Endothelial cell of umbilical vein (primary cell): ENCODE measurements around the gene TMEM203.

Experiments
- CTCF ChIP-seq, 2 donors: IDR thresholded peaks; 1 replicate in 1 of 2; 2 replicates in 1 of 2; pipeline ENCODE4 v1.5.1; 2011; ENCODE audit warnings: low read length in 2 of 2, mild to moderate bottlenecking in 2 of 2, moderate library complexity in 2 of 2, control low read depth in 1 of 2, inconsistent platforms in 1 of 2, low read depth in 1 of 2; ENCODE audit not compliant: insufficient read depth in 1 of 2; ENCODE audit errors: extremely low read depth in 1 of 2
- EZH2 ChIP-seq: IDR thresholded peaks from 2 replicates; pipeline ENCODE4 v1.6.1; 2012; ENCODE audit warnings: borderline replicate concordance, low read depth, mild to moderate bottlenecking, moderate library complexity, low read length, inconsistent platforms; ENCODE audit not compliant: severe bottlenecking
- FOS ChIP-seq: IDR thresholded peaks from 2 replicates; pipeline ENCODE4 v1.6.1; 2011; ENCODE audit warnings: mild to moderate bottlenecking, low read length, moderate library complexity, borderline replicate concordance; ENCODE audit not compliant: insufficient read depth
- MAX ChIP-seq: IDR thresholded peaks from 2 replicates; pipeline ENCODE4 v1.6.1; 2011; ENCODE audit not compliant: insufficient read depth, insufficient read length
- MYC ChIP-seq: IDR thresholded peaks from one replicate; pipeline ENCODE4 v1.6.1; 2011; ENCODE audit warnings: mild to moderate bottlenecking, low read depth, low read length
- POLR2A ChIP-seq: IDR thresholded peaks from 2 replicates; pipeline ENCODE4 v1.6.1; 2012; ENCODE audit warnings: low read depth, mild to moderate bottlenecking, control low read depth, low read length
- POLR2AphosphoS5 ChIP-seq: IDR thresholded peaks from 2 replicates; pipeline ENCODE4 v1.6.1; 2012; ENCODE audit warnings: low read depth, mild to moderate bottlenecking, control low read depth, low read length, moderate library complexity; ENCODE audit not compliant: insufficient read depth

- TF ChIP-seq CTCF (IDR thresholded peaks at IDR 0.05; ENCODE audit: extremely low read depth in 1 of 2, insufficient read depth in 1 of 2, low read depth in 1 of 2, low read length in 2 of 2) (no peak), EZH2 (no peak), POLR2A (no peak), POLR2AphosphoS5 (no peak), MYC (no peak), FOS (no peak), MAX (no peak)
These were observed 14.2 kb downstream of the TMEM203 start for GRCh38 chr9:137191245-137191644.
